Hematopoietic multipotent progenitor cell (in vitro differentiated cells): Measurements from ENCODE around the gene PCARE. TPM values are rescaled to one million over a fixed set of nuclear protein-coding genes. Genes with fewer than 3 reads are reported as not detected.

Experiments used
- DNase-seq, 3 donors: peaks; one replicate each; pipeline ENCODE4 v3.0.0-alpha.2; 2011 to 2015; ENCODE audit warnings: low read depth in 2 of 3, low spot score in 2 of 3
- total RNA-seq: library from RNA; depleted of rRNA; stranded (reverse); fragments of >200 nt; gene quantifications from one replicate; pipeline ENCODE4 v1.2.3, GENCODE V29; 2012

PCARE gene
- total RNA-seq, 1 donor, result under 0.01 TPM

- peak in 2 of 3 donors; percentile 42 to 71 for DNase-seq
These were observed 62.1 kb downstream of the PCARE start for GRCh38 chr2:29012211-29012681.

Other genes starting within 250 kb of the PCARE start
- 9.4 TPM for gene TRMT61B, start 204.2 kb downstream of the PCARE start, total RNA-seq
- gene WDR43, start 179.9 kb downstream of the PCARE start, total RNA-seq, result 45.5 TPM
- gene TOGARAM2, start 93.2 kb downstream of the PCARE start, total RNA-seq, result 3.5 TPM
- gene CLIP4, start 40.9 kb upstream of the PCARE start, total RNA-seq, result 21.8 TPM